CD4-positive, alpha-beta T cell (primary cell): ENCODE data around the gene DSE. TPM values are rescaled to one million over a fixed set of nuclear protein-coding genes. Genes with fewer than 3 reads are reported as not detected.

Source experiments
- ATAC-seq: fragments of 200-7000 bp; cut with Tn5 transposase; one replicate; pipeline ENCODE4 v1.10.0; 2022; ENCODE audit warnings: mild to moderate bottlenecking; ENCODE audit not compliant: poor library complexity
- CTCF ChIA-PET: fragments of 350-600 bp; sonication (Branson Sonifier 250); formaldehyde crosslinking; loops from one replicate; lab custom pipeline; 2021; ENCODE audit warnings: antibody characterized with exemption, inconsistent platforms; lab: Charles Lee
- POLR2A ChIA-PET: fragments of 350-600 bp; sonication (Branson Sonifier 250); formaldehyde crosslinking; loops from one replicate; lab custom pipeline; 2021; ENCODE audit warnings: antibody characterized with exemption, inconsistent platforms; lab: Charles Lee
- DNase-seq, 14 experiments: peaks; one replicate each; pipeline ENCODE4 v3.0.0-alpha.2; 2013 to 2020; ENCODE audit warnings: mixed read lengths in 2 of 14
- H3K27ac ChIP-seq, 2 donors: one replicate each; pipeline versions ENCODE4 v1.5.1 to v1.7.0; 2013; ENCODE audit warnings: low read length in 2 of 2, low read depth in 1 of 2, mild to moderate bottlenecking in 1 of 2
- H3K27me3 ChIP-seq, 2 experiments: 1 replicate in 1 of 2; 2 replicates in 1 of 2; pipeline versions ENCODE4 v1.6.1 to v1.7.0; 2013; ENCODE audit warnings: low read length in 2 of 2, control low read depth in 1 of 2, mild to moderate bottlenecking in 1 of 2, moderate library complexity in 1 of 2; ENCODE audit not compliant: insufficient read depth in 2 of 2, control insufficient read depth in 1 of 2
- H3K36me3 ChIP-seq: one replicate; pipeline ENCODE4 v1.6.1; 2013; ENCODE audit warnings: low read length, control low read depth; ENCODE audit not compliant: insufficient read depth
- H3K4me1 ChIP-seq: one replicate; pipeline ENCODE4 v1.6.1; 2013; ENCODE audit warnings: low read length, control low read depth; ENCODE audit not compliant: insufficient read depth
- H3K4me3 ChIP-seq: one replicate; pipeline ENCODE4 v1.5.1; 2013; ENCODE audit warnings: mild to moderate bottlenecking, low read length, moderate library complexity
- H3K9me3 ChIP-seq, 2 experiments: 1 replicate in 1 of 2; 2 replicates in 1 of 2; pipeline versions ENCODE4 v1.6.1 to v1.7.0; 2013; ENCODE audit warnings: low read length in 2 of 2, mild to moderate bottlenecking in 2 of 2, control low read depth in 1 of 2, moderate library complexity in 1 of 2; ENCODE audit not compliant: control insufficient read depth in 1 of 2, insufficient read depth in 1 of 2
- H3K27ac Mint-ChIP-seq: one replicate; pipeline ENCODE4 v1.8.0; 2020; ENCODE audit warnings: mixed read lengths
- H3K27me3 Mint-ChIP-seq: one replicate; pipeline ENCODE4 v1.8.0; 2021; ENCODE audit warnings: mixed read lengths
- H3K36me3 Mint-ChIP-seq: one replicate; pipeline ENCODE4 v1.8.0; 2021; ENCODE audit warnings: low read depth, mixed read lengths
- H3K4me1 Mint-ChIP-seq: one replicate; pipeline ENCODE4 v1.8.0; 2021; ENCODE audit warnings: low read depth, mixed read lengths
- H3K4me3 Mint-ChIP-seq: one replicate; pipeline ENCODE4 v1.8.0; 2020; ENCODE audit warnings: mild to moderate bottlenecking, mixed read lengths
- H3K9me3 Mint-ChIP-seq: one replicate; pipeline ENCODE4 v1.8.0; 2020; ENCODE audit warnings: mixed read lengths
- CTCF ChIP-seq: fragments of 200-600 bp; IDR thresholded peaks from one replicate; pipeline ENCODE4 v1.8.0; 2022; ENCODE audit warnings: antibody characterized with exemption, mild to moderate bottlenecking
- intact Hi-C, 2 experiments: fragments of 100-400 bp; cut with DNase I in 1 of 2; cut with micrococcal nuclease in 1 of 2; formaldehyde crosslinking; loops; one replicate each; pipeline versions ENCODE4 v1.15.1 to v1.9.0; 2023 to 2025; cut with DNase I, micrococcal nuclease
- total RNA-seq, 174 experiments: library from RNA in 2 of 174; stranded (reverse) in 2 of 174; gene quantifications; one replicate each; pipeline ENCODE4 v1.2.3 and lab custom pipeline; 2021 to 2026

Gene DSE
- total RNA-seq, 2 experiments from 2014 or later, result 7.5 to 8.0 TPM

- CTCF ChIA-PET, result no interaction called here
Observed at GRCh38 chr6:116385459-116385802, 14.7 kb downstream of the DSE start.

GRCh38 chr6:116385921-116386320 is 15.2 kb downstream of the DSE start:
- intact Hi-C loops, result no loop called here
- H3K27ac ChIP-seq, result no peak overlapping the region
- peaks cover 10% of the 10 kb centered on the region for H3K4me1 ChIP-seq
- ATAC-seq, result no peak
- Mint-ChIP-seq H3K27me3 (no peaks in the 10 kb centered on the region), H3K36me3 (no peaks in the 10 kb centered on the region), H3K4me1 (peaks cover 13% of the 10 kb centered on the region), H3K4me3 (no peak overlapping the region), H3K27ac (no peak overlapping the region), H3K9me3 (no peaks in the 10 kb centered on the region)
- no peak overlapping the region for H3K4me3 ChIP-seq
- no peak for DNase-seq
- no peak for TF ChIP-seq CTCF
- POLR2A ChIA-PET, result no interaction called here
- CTCF ChIA-PET, result no interaction called here
- H3K36me3 ChIP-seq, result no peaks in the 10 kb centered on the region
- H3K27me3 ChIP-seq, result no peaks in the 10 kb centered on the region
- H3K9me3 ChIP-seq, result no peaks in the 10 kb centered on the region

More at GRCh38 chr6:116385459-116385802, 14.7 kb downstream of the DSE start:
- Mint-ChIP-seq H3K27me3 (no peaks in the 10 kb centered on the region), H3K27ac (no peak overlapping the region), H3K4me1 (peaks cover 13% of the 10 kb centered on the region), H3K4me3 (no peak overlapping the region), H3K36me3 (no peaks in the 10 kb centered on the region), H3K9me3 (no peaks in the 10 kb centered on the region)
- Histone ChIP-seq H3K36me3 (no peaks in the 10 kb centered on the region), H3K4me1 (peaks cover 10% of the 10 kb centered on the region), H3K27ac (no peak overlapping the region), H3K9me3 (no peaks in the 10 kb centered on the region), H3K4me3 (no peak overlapping the region), H3K27me3 (no peaks in the 10 kb centered on the region)
- TF ChIP-seq CTCF, result no peak
- ATAC-seq, result no peak
- intact Hi-C loops, result no loop called here
- peak in 2 of 14 experiments; percentile 25 to 49 for DNase-seq
- POLR2A ChIA-PET, result no interaction called here

GRCh38 chr6:116386581-116387299 is 16.0 kb downstream of the DSE start:
- H3K4me1 ChIP-seq, result peaks cover 10% of the 10 kb centered on the region
- intact Hi-C loops, result no loop called here
- no peaks in the 10 kb centered on the region for H3K36me3 ChIP-seq
- ChIA-PET CTCF (no interaction called here), POLR2A (no interaction called here)
- H3K36me3 Mint-ChIP-seq, result no peaks in the 10 kb centered on the region
- no peak overlapping the region for H3K4me3 Mint-ChIP-seq
- no peaks in the 10 kb centered on the region for H3K27me3 Mint-ChIP-seq
- H3K4me3 ChIP-seq, result no peak overlapping the region
- no peaks in the 10 kb centered on the region for H3K27me3 ChIP-seq
- H3K4me1 Mint-ChIP-seq, result peaks cover 13% of the 10 kb centered on the region
- TF ChIP-seq CTCF, result no peak
- no peak overlapping the region for H3K27ac ChIP-seq
- no peaks in the 10 kb centered on the region for H3K9me3 Mint-ChIP-seq
- no peaks in the 10 kb centered on the region for H3K9me3 ChIP-seq
- no peak for ATAC-seq
- peak overlapping the region; percentile 29 for H3K27ac Mint-ChIP-seq
- DNase-seq, result peak in 3 of 14 experiments; percentile 17 to 67 (median 51)
